GM19023 (cell line): Measurements from ENCODE around the gene RSPO1.
"Not testable (repeated sequence)": the region's sequence is repeated elsewhere in the genome, so short reads cannot be mapped to it uniquely, and the experiment has no call there.

Source experiments
- ATAC-seq: cut with Tn5 transposase; IDR thresholded peaks from one replicate; pipeline ENCODE4 v1.9.1; 2021; ENCODE audit warnings: mild to moderate bottlenecking, moderate library complexity; ENCODE audit not compliant: unreplicated experiment

The RSPO1 gene, protein sequence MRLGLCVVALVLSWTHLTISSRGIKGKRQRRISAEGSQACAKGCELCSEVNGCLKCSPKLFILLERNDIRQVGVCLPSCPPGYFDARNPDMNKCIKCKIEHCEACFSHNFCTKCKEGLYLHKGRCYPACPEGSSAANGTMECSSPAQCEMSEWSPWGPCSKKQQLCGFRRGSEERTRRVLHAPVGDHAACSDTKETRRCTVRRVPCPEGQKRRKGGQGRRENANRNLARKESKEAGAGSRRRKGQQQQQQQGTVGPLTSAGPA

DNA sequence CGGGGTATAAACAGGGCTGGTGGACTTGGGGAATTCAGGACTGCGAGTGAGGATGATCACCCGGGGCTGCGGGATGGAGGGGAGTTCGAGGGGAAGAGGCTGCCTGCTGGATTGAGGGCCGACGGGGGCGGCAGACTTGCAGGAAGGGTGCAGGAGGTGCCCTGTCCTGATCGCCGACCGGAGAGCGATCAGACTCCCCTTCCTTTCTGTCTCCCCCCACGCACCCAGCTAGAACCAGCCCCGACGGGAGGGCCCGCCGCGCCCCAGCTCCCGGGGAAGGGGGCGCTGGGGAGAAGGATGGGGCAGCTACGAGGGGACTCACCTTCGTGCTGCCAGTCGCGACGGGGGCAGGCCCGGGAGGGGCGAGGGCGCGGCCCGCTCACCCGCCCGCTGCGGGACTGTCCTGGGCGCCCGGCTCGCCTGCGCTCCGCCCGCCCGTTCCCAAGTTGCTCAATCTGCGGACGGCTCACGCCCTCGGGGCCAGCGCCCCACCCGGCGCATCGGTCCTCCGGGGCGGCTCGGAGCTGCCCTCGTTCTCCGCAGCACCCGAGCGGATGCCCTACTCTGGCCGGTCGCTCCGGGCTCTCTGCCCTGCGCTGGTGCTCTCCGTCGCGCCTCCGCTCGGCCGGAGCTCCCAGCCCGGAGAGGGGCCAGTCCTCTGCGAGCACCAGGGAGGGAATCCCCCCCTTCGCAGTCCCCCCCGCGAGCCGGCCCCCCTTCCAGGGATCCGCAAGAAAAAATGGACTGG, at the start of gene RSPO1:
Gene RSPO1, minus strand, starts transcription at position 649 of the 748 bp plus-strand sequence. CDS start 5,231 bp downstream, outside the sequence.
- no peak for ATAC-seq

DNA sequence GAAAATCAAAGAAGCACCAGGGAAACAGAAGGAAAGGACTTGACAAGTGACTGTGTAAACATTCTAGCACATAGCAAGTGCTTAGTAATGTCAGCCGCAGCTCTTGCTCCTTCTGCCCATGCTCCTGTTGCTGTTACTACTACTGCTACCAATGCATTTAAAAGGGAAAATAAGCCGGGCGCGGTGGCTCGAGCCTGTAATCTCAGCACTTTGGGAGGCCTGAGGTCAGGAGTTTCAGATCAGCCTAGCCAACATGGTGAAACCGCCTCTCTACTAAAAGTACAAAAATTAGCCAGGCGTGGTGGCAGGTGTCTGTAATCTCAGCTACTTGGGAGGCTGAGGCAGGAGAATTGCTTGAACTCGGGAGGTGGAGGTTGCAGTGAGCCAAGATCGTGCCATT, 49.5 kb upstream of the RSPO1 start:
- not testable (repeated sequence) for ATAC-seq

DNA sequence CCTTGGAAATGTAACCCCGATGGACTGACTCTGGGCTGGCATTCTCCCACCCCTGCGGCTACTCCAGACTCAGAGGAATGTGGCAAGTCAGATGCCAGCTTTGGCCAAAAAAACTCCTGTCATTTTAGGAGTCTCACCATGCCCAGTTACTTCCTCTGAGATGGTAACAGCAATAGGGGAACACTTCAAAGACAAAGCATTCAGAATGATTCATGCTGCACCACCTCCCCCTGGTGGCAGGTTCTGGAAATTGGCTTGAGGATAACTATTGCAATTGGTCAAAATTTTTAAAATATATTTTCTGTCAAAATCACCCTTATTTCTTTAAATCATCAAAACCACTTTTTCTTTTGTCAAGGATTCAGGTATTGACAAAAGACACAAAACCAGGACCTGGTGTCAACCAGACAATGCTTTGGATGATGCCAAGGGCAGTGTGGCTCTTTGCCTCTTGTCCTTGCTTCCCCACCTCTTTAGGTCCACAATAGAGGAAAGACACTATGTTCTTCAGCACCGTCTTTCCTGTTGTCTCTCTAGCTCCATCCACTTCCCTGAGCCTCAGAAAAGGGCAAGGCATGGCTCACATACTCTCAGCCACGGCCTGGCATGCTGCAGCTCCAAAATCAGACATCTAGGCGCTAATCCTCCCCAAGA, 47.8 kb upstream of the RSPO1 start:
- ATAC-seq, result no peak

DNA sequence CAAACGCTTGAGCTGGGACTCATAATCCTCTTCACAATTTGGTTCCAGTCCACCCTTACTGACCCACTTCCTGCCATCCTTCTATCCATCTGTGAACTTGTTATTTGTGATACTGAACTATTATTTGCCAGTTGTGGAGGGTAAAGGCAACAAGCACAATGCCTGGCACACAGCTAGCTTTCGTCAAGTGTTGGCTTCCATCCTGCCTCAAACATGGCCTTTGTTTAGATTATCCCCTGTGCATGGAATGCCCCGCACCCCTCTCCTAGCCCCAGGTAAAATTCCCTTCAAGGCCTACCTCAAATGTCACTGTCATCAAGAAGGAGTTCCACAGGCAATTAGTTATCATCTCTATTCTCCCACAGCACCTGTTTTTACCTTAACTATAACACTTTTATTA, 46.2 kb upstream of the RSPO1 start:
- ATAC-seq, result no peak

DNA sequence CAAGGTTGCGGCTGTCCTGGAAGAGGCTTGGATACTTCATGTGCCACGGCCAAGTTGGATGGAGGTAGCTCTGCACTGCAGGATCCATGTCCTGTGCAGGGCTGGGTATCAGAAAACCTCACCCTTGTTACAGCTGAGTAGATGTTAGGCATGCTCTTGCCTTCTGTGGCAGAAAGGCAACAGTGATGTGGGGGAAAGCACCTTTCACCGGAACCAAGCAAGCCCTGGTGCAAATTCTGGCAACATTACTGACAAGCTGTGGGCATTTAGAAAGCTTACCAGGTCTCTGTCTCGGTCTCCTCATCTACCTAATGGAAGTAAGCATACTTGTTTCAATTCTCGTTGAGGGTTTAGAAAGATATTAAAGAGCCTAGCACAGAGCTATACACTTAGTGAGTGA, 43.1 kb upstream of the RSPO1 start:
- ATAC-seq, result no peak

DNA sequence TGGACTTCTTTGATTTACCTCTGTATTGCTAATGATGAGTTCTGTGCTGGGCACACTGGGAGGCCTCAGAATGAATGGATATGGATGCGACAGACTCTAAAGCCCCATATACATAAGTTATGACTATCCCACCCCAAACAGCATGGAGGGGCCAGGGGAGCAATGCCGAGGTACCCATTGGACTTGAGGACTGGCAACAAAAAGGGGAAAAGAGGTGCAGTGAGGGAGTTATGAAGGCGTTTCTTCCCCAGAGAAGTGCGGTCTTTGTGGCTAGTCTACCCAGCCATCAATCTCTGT, 42.4 kb upstream of the RSPO1 start:
- ATAC-seq, result no peak

DNA sequence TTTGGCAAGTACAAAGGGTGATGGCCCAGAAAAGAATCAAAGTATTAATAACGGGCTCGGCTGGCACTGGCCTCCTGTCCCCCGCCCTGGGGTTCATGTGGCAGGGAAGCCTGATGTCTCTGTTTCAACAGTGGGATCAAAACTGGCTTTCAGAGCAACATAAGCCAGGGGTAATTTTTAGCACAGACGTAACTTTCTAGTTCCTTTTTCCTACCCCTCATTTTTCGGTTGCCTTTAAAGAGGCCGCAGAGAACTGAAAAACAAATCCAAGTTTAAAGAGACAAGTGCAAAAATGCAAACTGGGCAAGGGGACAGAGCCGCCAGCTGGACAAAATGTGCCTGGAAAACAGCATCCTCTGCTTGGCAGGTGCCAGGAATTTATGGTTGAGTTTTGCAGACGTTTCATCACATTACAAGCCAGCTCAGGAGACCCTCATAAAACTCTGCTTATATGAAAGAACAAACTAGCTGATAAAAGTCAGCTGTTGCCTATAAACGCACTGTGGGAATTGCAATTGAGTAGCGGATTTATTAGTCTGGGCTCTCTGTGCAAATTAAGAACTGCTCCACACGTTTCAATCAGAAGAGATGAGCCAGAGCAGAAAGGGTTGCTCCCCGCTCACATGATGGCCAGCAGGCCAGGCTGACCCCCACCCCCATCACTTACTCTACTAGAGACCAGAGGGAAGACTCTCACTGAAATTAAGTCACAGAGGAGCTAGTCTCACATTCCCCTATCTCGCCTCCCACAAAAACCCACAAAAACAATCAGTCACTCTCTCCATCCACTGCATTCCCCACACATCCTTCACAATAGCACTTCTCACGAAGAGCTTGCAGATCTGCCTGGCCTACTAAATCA, 41.8 kb upstream of the RSPO1 start:
- ATAC-seq, result peak; percentile 52

DNA sequence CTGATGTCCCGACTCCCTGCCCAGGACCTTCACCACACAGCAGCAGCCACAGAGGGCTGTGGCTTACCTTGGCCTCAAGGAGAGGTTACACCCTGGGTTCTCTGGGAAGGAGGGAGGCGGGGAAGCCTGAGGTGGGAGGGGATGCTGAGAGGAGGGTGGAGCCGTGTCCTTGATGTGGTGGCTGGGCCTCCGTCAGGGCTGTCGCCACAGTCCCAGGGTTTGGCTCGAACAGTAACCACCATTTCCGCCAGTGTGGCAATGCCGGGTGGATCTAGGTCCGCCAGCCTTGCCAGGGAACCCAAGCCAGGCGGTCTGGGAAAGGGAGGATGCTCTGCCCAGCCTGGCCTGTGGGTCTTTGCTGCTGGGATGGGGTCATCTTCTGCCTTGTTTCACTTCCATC, 39.2 kb upstream of the RSPO1 start:
- ATAC-seq, result no peak

DNA sequence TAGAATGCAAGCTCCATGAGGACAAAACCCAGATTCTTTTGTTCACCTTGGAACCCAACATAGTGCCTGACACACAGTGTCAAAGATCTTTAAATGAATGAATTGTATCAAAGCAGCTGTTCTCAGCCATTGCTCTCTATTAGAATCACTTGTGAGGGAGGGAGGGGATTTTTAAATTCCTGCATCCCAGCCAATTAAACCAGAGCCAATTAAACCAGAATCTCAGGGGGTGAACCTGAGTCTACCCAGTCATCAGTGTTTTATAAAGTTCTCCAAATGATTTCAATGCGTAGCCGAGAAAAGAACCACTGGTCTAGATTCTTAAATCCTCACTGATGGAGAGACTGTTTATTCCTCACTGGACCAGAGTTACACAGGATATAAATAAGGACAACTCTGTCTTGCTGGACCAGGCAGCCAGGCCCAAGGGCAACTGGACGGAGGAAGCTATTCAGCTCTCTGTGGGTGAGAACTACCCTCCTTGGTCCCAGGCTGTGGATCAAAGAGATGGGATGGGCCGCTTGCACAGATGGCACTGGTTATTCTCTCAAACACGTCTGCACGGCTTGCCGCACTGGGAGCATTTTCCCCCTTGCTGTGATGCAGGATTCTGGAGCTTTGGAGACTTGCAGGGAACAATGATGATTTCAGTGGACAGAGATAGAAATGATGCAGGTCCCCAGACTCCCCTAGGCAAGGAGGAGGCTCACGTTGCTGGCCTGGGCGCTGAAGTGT, 37.6 kb upstream of the RSPO1 start:
- no peak for ATAC-seq

DNA sequence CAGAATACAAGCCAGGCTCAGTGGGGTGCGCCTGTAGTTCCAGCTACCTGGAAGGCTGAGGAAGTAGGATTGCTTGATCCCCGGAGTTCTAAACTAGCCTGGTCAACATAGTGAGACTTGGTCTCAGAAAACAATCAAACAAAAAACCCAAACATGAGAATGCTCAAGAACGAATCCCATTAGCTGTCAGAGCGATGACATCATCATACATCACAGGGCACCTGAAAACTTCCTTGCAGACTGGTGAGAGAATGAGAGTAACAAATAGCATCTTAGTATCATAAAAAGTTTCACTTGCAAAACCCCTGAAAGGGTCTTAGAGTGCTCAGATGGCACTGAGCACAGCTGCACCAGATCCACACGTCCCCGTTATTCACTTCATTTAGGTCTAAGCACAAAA, 36.6 kb upstream of the RSPO1 start:
- ATAC-seq, result no peak

DNA sequence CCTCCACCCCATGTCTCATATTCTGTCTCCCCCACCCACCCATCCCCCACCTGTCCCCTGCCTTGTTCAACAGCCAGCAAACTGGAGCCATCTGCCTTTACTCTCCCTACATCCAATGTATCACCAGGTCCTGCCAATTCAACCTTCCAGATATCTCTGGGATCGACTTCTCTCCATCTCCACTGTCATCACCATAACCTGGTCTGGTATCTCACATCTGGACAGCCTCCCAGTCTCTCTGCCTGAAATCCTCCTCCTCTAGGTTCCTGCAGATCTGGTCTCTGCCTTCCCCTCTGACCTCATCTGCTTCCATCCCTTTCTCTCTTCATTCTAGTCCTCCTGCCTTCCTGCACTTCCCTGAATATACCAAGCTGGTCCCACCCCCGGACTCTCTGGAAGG, 35.4 kb upstream of the RSPO1 start:
- no peak for ATAC-seq

DNA sequence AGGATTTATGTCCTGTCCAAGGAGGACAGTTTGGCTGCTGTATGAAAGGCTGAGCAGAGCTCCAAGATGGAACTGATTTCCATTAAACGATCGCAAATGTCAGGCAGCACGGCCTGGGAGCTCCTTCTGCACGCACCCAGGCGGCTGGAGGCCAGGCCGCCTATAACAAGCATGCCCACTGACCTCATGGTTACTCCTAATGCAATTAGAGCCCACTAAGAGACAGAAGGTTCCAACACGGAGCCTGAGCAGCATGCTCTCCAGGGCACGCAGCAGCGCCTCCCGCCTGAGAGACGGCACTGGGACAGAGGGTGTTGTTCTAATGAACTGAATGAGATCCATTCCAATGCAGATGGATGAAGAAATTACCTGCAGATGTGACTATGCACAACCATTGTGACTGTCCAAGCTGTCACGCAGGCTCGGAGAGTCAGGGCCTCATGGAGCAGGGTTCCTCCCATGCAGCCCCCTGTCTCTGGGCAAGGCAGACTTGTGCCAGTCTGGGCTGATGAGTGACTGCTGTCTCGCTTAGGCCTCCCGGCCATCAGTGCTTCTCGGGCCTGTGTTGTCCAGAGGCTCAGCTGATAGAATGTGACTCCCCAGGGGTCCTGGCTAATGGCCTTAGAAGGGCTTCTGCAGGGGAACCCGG, 32.5 kb upstream of the RSPO1 start:
- ATAC-seq, result no peak

DNA sequence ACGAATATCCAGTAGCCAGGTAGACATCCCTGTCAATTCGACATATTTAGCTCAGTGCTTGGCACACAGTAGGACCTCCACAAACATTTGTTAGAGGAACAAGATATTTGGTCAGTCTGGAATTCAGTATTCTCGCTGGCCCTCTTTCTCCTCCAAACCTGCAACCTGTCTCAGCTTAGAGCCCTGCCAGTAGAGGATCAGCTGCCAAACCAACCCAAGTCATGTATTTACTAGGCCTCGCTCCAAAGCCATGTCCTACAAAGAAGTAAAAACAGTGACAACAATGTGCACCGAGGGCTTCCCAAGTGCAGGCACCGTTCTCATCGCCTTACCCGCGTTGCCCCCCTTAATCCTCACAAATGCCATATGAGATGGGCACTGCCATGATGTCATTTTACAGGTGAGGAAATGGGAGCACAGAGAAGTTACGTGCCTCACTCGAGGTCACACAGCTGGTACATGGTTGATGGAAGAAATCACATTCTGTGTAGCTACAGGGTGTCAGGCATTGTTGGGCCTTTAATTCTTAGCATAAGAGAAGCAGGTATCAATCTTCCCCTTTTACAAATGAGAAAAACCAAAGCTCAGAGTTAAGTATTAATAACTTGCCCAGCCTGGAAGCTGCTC, 31.7 kb upstream of the RSPO1 start:
- ATAC-seq, result no peak

DNA sequence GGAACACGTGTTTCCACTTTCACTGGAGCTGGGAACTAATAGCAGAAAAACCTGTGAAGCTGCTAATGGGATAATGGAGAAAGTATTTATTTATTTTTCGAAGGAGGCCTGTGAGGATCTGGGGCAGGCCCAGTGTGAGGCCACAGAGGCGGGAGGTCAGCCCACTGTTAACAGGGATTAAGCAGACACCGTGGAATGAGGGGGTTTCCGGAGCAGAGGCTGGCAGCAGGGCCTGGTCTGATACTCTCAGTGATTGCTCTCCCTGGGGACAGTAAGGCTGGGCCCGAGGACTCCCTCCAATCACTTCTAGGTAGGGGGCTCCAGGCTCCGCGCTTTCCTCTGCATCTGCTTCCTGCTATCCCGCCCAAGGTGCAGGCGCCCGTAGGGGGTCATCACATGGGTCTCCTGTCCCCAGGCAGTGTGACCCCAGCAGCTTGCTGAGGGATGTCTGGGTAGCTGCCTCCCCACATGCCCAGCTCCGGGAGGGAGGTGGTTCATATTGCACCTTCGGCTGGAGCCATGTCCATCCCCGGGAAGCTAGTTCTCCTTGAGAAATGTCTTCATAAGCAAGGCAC, 28.8 kb upstream of the RSPO1 start:
- no peak for ATAC-seq

DNA sequence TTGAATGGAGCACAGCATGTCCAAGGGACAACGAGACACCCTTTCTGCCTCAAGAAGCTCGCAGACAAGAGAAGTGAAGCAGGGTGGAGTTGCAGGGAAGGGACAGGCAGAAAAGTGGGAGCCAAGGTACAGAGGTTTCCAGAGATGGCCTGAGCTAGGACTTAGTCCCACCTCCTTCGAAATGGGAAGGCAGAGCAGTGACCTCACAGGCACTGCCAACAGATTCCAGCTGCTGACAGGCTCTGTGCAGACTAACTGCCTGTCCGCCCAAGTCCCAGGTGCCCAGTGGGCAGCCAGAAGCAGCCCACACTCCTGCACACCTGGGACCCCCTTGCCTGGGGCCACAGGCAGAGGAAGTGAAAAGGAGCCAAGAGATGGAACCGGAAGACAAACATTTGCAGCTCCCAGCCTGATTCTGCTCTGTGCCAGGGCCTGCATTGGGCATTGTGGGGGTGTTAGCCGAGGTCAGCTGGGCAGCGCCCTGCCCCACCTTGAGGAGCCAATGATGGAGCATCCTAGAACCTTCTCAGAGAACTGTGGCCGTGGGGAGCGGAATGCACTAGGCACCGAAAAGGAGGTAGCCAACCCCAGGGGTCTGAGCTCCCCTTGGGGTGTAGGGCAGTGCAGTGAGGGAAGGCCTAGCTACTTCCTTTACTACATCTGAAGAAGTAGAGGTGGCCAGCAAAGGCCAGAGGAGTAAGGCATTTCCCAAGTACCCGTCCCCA, 27.5 kb upstream of the RSPO1 start:
- no peak for ATAC-seq

DNA sequence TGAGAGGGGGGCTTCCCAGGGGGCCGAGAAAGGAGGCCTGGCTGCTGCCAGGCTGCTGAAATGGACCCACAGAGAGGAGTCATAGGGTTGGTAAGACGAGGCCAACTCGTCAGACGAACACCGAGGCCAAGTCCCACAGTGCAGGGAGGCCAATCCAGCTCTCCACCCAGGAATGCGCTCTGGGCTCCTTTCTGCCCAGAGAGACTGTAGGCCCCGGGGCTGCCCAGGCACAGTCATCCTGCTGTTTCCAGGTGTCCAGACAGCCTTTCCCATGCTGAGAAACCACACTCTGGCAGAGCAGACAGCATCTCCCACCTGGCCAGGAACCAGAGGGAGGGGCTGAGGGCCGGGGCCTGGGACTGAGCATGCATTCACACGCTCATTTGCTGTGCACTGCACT, 26.7 kb upstream of the RSPO1 start:
- no peak for ATAC-seq

DNA sequence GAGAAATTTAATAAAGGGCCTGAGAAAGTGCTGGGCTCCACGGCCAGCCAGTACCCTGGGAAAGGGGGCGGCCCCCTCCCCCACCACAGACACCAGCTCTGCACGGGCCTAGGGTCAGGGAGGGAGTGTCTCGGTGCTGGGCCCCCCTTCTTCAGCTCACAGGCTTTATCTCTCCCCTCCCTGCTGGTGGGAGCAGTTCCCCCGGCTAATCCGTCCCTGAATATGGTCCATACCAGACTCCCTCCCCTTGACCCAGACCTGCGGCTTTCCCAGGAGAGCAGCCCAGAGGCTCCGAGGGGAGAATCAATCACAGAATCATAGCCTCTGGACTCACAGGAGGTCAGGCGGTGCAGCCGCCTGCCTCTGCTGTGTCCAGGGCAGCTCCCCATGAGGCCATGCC, 26.0 kb upstream of the RSPO1 start:
- no peak for ATAC-seq

DNA sequence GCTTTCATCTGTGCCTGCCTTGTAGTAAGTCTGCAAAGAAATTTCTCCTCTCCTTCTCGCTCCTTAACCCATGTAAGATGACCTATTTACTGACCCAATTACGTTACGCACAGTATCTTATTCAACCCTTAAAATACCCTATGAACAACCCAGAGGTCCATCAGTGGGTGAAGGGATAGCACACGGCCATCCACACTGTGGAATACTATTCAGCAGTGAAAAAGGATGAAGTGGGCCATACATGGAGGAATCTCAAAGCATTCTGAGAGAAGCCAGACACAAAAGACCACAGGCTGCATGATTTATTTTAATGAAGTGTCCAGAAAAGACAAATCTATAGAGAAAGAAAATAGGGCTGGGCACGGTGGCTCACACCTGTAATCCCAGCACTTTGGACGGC, 23.8 kb upstream of the RSPO1 start:
- no peak for ATAC-seq
